Midbrain (tissue), 1 donor: ENCODE measurements around the gene RCN1.

Source experiments
- DNase-seq: peaks from one replicate; lab custom pipeline; 2025; lab: John Stamatoyannopoulos, UW

The RCN1 gene

DNA sequence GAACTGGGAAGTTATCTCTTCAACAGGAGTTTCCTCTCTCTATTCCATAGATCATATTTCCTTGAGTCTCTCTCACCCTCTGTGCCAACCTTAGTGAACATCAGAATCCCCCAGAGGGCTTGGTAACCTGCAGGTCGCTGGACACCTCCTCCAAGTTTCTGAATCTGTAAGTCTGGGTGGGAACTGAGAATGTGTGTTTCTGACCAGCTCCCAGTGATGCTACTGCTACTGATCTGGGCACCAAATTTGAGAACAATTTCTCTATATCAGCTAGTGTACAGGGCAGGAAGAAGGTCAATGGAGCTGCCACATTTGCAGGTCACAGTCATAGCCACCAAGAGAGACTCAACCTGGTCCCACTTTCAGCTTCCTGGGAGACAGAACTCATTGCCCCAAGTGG is 62.9 kb downstream of the RCN1 start:
- DNase-seq: no peak

DNA sequence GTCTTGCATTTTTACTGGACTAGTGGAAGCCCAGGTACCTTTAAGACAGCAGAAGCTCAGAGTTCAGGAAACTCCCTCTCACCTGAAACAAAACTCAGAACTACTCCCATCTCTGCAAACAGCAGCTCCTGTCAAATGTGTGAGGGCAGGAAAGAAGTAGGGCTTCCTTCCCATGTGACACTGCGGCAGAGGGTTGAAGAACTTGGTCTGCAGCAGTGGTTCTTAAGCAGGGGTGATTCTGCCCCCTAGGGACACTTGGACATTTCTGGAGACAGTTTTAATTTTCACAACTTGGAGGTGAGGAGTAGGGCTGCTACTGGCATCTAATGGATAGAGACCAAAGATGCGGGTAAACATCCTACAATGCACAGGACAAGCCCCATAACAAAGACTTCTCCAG is 63.4 kb downstream of the RCN1 start:
- DNase-seq: no peak
